Stimulated activated CD4-positive, alpha-beta T cell treated with anti-CD3 and anti-CD28 coated beads, Interleukin-2, amount 100 ng/mL, for 4 hours (primary cell): Measurements from ENCODE around the gene FLAD1.
"Not testable (repeated sequence)": the region's sequence is repeated elsewhere in the genome, so short reads cannot be mapped to it uniquely, and the experiment has no call there.

ENCODE experiments used
- DNase-seq: peaks from one replicate; pipeline ENCODE4 v3.0.0-alpha.2; 2020; ENCODE audit warnings: low read depth

The FLAD1 gene

DNA sequence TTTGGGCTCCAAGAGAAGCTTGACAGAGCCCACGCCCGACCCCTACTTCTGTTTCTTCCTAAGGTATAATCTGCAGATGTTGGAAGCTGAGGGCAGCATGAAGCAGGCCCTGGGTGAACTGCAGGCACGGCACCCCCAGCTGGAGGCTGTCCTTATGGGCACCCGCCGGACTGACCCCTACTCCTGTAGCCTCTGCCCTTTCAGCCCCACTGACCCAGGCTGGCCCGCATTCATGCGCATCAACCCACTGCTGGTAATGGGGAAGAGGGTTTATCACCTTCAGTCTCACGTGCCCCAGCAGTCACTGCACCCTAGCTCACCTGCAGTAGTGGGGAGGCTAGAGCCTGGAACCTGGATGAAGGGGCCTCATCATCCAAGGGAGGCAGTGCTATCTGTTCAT, 7.1 kb downstream of the FLAD1 start:
- no peak for DNase-seq

DNA sequence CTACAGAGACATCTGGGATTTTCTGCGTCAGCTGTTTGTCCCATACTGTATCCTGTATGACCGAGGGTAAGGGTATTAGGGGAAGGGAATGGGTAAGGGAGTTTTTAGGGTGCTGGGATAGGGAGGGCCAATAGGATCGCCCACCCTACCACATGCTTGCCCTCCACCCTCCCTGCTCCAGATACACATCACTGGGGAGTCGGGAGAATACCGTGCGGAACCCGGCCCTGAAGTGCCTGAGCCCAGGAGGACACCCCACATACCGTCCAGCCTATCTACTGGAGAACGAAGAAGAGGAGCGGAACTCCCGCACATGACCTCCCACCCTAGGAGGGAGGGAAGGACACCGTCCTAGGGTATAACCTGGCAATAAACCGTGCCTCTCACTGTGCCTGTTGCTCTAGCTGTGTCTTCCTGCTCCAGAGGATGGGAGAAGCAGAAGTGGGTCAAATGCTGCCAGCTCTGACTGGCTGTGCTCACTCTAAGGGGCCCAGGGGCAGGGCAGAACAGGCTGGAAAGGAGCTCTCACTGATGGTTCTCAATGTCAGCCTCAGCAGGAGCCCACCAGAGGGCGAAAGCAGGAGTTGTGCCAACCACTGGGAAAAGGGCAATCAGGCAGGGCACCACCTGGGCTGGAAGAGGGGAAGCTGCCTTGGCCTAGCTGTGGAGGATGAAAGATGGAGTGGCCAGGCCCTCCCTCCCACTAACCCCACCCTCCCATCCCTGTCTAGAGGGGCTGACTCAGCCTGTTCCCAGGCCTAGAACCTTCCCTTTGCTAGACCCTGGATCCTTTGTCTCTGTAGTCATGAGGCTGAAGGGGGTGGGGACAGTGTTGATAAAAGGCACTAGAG, 9.8 kb downstream of the FLAD1 start:
- no peak for DNase-seq

DNA sequence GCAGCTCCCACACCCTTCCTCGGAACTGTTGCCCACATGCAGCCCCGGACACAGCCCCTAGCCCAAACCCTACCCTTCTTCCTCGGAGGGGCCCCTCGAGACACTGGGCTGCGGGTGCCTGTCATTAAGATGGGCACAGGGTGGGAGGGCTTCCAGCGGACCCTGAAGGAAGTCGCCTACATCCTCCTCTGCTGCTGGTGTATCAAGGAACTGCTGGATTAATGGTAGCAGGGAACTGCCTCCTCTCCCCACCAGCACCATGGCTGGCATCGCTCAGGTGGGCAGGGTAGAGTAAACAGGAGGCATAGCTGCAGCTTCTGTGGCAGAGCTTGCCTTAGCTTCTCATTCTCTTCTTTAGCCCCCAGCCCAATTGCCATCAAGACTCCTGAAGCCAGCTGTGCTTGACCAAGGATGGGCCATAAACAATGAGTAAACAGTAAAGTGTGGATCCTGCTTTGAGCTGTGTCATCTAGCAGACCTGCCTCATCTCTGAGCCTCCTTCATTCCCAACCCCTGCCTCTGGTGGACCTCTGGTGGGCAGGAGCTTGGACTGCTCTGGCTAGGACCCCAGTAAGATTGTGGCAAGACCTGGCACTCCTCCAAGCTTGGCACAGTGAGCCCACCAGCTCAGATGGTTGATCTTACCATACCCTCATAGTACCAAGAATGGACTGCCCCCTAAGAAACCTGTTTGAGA, 10.6 kb downstream of the FLAD1 start, which contains the start of gene LENEP:
TSS of gene LENEP (plus strand) at position 15 of the 697 bp plus-strand sequence. CDS start at position 37, 22 bp downstream.
- no peak for DNase-seq

DNA sequence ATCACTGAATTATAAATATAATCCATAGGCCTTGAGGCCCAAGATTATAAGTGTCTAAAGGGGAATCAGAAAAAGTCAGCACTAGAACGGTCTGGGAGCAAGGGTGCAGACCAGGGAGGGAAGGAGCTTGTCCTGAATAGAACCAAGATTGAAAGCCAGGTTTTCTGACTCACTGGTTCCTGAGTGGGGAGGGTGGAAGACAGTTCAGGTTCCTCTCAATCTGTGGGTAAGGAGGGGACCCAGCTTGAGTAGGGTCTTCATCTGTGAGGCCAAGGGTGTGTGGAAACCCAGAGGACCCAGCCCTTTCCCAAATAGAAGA, 11.1 kb downstream of the FLAD1 start:
- DNase-seq = no peak

- DNase-seq = no peak
Measured at GRCh38 chr1:154994591-154994990, 11.4 kb downstream of the FLAD1 start.

DNA sequence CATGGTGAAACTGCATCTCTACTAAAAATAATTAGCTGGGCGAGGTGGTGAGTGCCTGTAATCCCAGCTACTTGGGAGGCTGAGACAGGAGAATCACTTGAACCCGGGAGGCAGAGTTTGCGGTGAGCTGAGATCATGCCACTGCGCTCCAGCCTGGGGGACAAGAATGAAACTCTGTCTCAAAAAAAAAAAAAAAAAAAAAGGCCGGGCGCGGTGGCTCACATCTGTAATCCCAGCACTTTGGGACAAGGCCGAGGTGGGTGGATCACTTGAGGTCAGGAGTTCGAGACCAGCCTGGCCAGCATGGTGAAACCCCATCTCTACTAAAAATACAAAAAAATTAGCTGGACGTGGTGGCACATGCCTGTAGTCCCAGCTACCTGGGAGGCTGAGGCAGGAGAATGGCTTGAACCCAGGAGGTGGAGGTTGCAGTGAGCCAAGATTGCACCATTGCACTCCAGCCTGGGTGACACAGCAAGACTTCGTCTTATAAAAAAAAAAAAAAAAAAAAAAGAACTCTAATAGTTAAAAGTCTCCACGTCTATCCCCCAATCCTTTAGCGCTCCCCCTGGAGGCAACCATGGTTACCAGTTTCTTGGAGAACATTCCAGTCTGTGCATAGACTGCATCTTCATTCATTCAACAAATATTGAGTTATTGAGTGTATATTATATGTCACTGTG, 12.3 kb downstream of the FLAD1 start:
- not testable (repeated sequence) for DNase-seq

GRCh38 chr1:154996966-154997701, 14.0 kb downstream of the FLAD1 start:
- DNase-seq = no peak

DNA sequence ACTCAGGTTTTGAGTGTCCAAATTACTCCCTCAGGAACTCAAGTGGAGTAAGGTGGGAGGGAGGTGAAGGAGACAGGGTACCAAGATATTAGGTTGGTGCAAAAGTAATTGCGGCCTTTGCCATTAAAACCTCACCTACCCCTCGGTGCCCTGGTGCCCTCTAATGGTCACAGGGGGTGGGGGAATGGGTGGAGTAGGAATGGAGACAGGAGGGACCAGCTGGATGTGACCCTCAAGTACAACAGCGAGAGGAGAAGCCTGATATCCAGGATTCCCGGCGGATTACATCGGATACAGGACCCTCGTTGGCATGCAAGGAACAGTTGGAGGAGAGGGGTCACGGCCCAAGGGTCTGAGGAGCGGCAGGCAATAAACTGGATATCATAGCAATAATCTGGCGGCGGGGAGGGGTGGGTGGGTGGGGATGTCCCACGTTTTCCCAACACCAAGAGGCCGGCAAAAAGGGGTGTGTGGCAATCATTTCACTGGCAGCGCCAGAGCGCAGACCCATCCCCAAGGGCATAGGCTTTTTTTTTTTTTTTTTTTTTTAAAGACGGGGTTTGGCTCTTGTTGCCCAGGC, 15.1 kb downstream of the FLAD1 start:
- no peak for DNase-seq

GRCh38 chr1:154998818-154999570, 15.8 kb downstream of the FLAD1 start:
- DNase-seq = peak; percentile 58

DNA sequence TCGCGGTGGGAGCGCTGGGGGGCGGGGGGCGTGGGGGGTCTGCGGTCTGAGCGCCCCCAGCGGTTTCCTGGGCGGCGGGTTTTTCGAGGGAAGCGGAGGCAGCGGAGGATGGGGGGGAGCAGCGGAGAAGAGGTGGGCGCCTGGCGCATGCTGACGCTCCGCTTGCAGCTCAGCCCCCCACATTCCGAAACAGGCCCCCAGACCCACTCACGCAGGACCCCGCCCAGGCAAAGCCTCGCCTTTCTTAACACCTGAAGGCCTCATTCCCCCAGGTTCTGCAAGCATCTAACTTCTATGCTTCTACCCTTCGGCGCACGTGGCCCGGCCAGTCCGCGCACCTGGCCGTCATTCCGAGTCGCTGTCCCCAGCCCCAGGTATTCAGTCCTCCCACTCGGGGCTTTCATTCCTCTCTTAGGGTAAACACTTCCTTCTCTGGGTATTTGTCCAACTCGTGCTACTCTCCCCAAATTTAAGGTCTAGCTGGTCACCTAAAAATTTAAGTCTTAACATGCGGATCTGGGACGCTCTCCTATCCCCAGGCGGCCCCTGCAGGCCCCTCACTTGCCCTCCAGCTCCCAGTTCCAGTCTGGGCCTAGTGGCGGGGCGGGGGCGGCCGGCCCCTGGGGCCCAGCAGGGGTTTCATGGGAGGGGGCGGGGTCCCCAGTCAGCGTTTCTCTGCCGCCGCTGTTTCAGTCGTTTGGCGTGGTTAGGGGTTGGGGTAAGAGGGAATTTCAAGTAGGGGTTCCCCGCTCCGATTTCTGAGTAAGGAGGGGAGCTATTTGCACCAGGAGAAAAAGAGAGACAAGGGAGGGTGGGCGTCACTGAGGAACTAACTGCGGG, 16.6 kb downstream of the FLAD1 start:
- peak; percentile 35 for DNase-seq

- no peak for DNase-seq
Measured at GRCh38 chr1:155000411-155000725, 17.2 kb downstream of the FLAD1 start.

GRCh38 chr1:155000726-155001424, 17.7 kb downstream of the FLAD1 start:
- peak; percentile 62 for DNase-seq

DNA sequence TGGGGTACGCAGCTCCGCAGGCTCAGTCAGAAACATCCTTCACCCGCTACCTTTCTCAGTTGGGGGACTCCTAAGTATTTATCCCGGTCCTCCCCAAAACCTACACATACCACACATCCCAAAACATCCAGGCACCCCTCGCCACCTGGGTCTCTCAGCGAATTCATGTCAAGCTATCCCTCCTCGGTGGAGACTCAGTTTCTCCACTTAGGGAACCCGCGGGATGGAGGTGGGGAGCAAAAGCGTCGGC, 18.2 kb downstream of the FLAD1 start:
- DNase-seq = no peak

DNA sequence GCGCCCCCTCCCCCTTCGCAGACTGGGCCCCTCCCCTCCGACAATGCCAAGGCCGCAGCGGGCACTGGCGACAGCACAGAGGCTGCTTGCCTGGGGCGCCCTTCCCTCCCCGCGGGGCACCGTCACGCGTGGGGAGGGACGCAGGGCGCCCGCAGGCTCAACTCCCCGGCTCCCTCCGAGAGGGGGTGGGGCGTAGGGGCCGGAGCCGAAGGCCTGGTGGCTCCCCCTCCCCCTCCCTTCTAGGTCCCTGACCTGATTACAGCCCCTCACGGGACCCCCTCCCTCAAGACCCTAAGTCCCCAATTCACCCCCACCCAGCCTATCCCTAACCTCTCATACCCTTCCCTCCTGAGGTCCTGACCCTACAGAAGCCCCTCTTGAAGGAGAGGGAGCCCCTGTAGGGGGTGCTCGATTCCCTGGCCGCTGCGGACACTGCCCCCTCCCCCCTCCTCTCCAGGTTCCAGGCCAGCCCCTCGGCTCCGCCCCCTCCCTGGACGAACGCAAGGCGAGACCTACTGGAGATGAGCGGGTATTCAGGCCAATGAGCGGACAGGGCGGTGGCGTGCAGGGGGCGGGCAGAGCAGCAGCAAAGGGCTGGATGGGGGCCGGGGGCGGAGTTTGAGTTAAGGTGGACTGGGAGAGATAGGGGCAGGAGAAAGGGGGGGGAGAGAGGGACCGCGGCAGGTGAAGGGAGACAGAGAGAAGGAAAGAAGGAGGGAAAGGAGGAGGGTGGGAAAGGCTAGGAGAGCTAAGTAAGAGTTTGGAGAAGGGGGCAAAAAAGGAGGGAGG, 18.7 kb downstream of the FLAD1 start:
- DNase-seq = peak; percentile 97

GRCh38 chr1:155002464-155003226, 19.5 kb downstream of the FLAD1 start, which contains the start of gene ZBTB7B:
ZBTB7B (plus strand) TSS chr1:155002802; CDS start chr1:155014661, 11,859 bp downstream.
- DNase-seq = no peak

- no peak for DNase-seq
Measured at GRCh38 chr1:155003227-155003765, 20.2 kb downstream of the FLAD1 start.

GRCh38 chr1:155003766-155004351, 20.7 kb downstream of the FLAD1 start:
- DNase-seq = no peak
